HG03565 (cell line): ENCODE measurements around the gene PKP4.
"Not testable (repeated sequence)": the region's sequence is repeated elsewhere in the genome, so short reads cannot be mapped to it uniquely, and the experiment has no call there.

Source experiments
- ATAC-seq: cut with Tn5 transposase; IDR thresholded peaks from one replicate; pipeline ENCODE4 v1.9.1; 2021; ENCODE audit warnings: mild to moderate bottlenecking, moderate library complexity; ENCODE audit not compliant: unreplicated experiment

Gene PKP4

DNA sequence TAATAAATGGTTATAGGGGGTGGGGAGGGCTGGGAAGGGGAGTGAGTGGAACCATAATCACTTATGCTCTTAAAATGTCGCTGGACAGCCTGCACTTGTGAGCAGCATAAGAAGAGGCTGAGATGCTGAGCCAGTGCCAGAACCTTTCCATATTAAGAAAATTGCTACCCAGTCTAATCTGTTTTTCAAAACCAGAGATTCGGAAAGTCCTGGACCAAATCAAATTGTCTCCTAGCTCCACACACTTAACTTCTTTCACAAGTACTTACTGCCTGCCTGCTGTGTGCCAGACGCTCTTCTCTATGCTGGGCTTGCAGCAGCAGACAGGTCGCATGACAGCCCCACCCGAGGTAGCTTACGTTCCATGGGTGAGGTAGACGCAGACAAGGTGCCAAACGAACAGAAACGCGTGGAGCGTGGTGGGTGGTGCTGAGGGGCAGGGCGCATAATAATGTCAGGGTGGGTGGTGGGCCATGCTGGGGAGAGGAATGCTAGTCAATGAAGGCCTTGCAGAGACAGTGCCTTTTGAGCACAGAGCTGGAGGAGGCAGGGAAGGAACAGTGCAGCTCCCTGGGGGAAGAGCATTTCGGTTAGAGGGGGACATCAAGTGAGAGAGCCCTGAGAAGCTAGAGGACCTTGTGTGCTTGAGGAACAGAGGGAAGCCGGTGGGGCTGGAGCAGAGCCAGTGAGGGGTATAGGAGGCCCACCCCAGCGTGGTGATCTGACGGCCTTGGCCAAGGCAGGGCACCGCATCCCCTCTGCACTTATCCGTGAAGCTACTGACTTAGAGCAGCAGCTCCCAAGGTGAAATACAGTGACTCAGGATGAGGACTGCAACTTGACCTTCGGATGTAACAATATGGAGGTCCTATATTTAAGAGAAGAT lies 214.9 kb downstream of the PKP4 start:
- no peak for ATAC-seq

DNA sequence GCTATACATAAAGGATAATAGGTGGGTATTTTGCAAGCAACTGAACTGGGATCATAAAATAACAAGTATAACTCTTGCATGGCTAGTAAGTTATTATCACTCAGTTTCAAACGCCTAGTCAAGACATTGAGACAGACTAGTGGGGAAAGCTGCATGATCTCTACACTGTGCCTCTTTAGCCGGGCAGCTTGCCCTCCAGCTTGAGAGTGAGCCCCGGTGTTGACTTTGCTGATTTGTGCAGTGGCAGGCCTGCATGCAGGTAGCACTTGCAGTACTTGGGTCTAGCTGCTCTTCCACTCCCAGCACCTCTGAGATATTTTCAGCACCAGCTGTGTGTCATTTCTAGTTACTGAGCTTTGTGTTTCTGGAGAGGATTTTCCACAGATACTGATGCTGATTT lies 219.5 kb downstream of the PKP4 start:
- no peak for ATAC-seq

DNA sequence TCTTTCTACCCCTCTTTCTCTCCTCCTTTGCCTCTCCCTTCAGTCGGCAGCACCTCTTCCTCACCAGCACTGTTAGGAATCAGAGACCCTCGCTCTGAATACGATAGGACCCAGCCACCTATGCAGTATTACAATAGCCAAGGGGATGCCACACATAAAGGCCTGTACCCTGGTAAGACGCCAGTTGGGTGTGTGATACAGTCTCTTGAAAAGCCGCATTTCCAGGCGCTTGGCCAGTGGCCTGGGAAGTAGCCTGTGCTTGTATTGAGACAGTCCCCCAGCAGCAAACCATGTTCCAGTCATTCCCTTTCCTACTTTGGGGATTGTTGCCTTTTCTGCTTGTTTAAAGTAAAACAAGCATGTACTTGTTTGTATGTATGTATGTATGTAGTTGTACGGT lies 219.9 kb downstream of the PKP4 start:
- no peak for ATAC-seq

DNA sequence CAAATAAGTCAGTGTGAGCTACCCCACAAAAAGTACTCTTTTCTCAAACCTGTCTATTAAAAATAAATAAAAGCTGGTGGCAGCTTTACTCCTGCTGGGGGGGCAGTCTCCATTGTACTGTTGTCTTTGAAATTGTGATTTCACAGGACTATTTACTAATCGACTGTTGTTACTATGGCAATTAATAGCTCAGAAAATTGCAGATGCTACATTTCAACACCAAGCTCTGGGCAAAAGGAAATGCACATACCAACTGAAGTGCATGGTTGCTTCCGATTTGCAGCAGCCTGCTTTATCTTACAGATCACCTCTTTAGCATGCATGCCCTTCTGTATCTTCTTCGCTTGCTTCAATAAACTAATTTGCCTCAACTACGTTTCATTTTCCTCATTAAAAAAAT lies 220.8 kb downstream of the PKP4 start:
- no peak for ATAC-seq

DNA sequence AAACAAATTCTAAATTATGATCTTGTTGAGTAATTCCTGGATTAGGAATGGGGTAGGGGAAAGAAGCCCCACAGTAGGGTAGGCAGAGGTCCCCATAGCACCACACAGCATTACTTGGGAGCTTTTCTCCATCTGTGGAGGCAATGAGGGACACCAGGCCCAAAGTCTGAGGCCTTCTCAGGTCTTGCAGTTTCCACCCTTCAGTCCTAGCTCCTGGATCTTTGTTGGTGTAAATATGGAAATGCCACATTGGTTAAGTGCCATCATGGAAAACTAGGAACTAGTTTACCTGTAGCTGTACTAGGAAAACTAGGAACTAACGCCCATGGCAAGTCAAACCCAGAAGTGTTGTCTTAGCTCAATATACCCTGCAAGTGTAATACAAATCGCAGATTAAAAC lies 225.1 kb downstream of the PKP4 start:
- no peak for ATAC-seq

GRCh38 chr2:158685646-158686045 lies 228.9 kb downstream of the PKP4 start:
- ATAC-seq: no peak

DNA sequence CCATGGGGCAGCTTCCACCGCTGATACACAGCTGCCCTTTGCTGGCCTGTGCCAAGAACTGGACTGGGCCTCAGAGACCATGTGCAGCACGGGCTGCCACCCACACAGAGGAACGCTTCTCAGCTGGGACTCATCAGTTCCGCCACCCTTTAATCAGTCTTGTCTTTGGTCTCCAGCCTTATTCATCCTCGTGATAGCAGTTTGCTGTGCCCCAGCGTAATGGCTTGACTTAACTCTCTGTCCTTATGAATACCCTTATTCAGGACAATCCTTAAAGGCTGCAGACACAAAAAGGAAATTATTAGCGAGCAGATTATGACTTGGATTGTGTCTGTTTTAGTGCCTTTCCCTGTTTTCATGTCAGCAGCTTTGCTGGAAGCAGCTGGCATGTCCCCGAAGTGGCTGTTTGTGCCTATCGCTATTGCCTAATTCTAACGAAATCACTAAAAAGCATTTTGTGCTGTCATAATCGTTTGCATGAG lies 229.5 kb downstream of the PKP4 start:
- ATAC-seq: no peak

DNA sequence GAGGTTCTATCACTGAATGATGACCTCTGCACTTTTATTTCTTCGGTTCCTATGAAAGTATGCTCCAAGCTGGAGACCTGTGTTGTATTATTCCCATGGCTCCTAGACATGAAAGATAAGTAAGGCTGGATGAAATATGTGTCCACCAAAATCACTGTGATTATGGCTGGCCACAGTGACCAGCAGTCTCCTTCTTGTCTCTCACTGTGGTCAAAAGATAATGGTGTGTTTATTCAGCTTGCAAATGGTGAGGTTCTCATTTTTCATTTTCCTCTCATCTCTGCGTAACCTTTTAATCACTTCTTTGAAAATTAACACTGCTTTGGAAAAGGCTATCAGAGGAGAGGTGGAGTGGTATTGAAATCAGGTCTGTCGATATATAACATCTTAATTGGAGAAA lies 230.6 kb downstream of the PKP4 start:
- ATAC-seq: no peak

DNA sequence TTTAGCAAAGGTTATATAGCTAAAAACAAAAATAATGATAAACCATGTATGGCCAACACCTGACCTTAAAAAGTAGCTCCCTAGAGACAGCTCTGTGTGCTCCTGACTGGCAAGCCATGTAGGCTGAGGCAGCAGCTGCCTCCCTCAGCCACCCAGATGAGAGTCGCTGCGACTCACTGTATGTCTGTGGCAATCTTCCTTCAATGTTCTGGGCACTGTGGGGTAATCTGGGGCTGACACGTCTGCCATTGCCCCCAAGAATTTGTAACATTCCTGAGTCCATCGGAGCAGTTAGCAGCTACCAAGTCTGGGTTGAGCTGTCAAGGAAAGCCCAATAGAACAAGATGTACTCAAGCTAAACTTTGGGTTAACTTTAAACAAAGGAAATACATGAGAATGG lies 232.0 kb downstream of the PKP4 start:
- ATAC-seq: no peak

DNA sequence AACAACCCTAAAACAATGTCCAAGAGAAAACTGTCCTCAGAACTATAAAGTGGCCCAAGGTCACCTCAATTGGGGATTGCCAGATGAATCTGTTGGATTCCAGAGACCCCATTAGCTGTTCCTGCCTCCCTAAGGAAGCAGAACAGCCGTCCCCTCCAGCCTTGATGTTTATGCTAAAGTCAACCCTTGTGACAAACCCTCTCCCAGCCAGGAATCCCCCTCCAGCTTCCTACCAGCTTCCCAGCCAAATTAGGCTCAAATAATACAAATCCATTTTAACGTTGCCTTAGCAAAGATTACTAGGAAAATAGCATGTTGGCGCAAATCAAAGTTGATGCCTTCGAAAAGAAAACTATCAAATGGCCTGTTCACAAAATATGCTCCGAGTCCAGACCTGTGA lies 232.6 kb downstream of the PKP4 start:
- no peak for ATAC-seq

GRCh38 chr2:158690823-158691222 lies 234.1 kb downstream of the PKP4 start:
- no peak for ATAC-seq

DNA sequence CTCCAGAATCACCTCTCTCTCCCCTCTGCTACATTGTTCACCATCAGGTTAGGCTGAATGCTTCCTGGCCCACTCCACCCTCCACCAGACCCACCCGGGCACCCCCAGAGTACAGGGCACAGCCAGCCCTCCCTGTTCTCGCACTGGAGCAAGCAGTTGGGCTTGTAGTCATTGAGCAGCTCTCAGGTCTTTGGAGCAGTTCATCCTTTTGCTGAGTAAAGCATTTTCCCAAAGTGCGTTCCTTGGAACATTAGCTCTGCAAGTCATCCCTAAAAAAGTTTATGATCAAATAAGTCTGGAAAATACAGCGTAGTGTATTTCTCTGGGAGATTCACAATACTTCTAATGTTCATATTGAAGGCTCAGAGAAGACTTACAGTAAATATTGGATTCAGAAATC lies 234.9 kb downstream of the PKP4 start:
- no peak for ATAC-seq

DNA sequence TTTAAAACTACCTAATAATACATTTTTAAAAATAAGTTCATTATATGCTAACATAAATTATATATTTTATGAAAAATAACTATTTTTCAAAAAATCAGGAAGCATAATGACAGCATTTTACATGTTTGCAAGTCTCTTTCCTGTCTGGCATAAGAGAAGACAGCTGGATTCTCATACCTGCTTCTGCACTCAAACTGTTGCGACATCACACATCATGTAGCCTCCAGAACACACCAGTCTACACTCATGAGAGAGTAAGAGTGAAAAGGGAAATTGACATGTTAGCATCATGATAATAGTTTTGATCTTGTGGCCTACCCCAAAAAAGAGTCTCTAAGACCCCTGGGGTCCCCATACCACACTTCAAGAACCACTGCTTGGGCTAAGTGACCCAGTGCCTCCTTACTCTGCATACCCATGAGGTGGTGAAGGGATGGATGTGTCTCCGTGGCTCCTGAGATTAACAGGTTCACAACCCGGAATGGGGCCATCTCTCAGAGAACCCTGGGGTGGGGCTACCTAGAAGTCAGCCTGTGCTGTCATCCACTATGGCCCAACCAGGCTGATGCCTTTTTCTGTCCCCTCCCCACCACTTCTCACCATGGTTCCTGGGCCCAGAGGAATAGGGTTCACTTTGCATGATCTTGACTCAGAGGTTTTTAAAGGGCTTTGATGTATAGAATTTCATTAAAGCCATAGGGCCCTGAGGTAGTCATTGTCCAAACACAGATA lies 235.8 kb downstream of the PKP4 start:
- ATAC-seq: no peak

DNA sequence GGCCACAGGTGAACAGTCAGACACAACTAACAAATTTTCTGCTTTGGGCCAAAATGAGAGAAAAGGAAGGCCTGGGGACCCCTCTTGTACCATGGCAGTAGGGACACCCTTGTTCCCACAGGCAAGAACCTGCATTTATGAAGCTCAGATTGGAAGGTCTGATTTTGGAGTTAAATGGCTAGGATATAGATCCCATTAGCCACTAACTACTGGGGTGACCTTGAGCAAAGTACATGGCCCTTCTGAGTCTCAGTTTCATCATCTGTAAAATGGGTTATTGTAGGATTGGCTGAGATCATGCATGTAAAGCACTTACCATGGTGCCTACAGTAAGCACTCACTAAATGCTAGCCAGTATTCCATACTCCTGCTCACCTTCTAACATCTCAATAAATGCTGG lies 236.7 kb downstream of the PKP4 start:
- ATAC-seq: no peak

GRCh38 chr2:158695305-158695704 lies 238.6 kb downstream of the PKP4 start:
- no peak for ATAC-seq

DNA sequence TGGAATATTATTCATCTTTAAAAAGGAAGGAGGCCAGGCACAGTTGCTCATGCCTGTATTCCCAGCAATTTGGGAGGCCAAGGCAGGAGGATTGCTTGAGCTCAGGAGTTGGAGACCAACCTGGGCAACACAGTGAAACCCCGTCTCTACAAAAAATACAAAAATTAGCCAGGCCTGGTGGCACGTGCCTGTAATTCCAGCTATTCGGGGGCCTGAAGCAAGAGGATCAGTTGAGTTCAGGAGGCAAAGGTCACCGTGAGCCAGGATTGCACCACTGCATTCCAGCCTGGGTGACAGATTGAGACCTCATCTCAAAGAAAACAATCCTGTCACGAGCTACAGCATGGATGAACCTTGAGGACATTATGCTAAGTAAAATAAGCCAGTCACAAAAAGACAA lies 239.0 kb downstream of the PKP4 start:
- not testable (repeated sequence) for ATAC-seq

DNA sequence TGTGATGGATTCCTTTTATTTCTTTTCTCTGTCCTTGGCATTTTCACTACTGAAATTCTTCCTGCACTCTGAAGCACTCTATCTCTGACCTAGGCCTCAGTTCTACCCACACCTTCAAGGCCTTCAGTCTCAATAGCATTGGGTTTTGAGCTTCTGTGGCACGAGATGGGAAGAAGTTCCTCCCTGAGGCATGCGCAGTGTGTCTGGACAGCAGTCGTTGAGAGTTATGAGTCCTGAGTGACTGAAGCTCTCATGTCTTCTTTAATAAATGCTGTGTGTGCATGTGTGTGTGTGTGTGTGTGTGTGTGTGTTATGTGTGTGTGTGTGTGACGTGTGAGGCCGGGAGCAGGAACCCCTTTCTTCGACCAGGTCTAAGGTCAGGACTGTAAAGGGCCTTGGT lies 242.6 kb downstream of the PKP4 start:
- ATAC-seq: no peak

DNA sequence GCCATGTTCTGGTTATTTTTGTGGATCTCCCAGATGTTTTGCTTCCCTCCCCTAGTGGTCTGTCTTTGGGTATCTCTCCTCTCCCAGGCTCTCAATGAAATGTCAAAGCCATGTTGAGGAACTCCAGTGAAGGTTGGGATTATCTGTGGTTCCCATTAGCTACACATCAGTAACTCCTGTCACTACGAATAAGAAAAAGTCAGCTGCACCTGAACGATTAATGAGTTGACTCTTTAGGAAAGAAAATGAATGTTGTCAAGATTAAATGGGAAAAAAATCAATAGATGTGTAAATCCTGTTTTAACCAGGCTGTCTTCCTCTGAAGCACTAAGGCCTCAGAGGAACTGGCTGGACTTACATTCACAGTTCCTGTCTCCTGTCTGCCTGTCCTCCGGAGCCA lies 244.3 kb downstream of the PKP4 start:
- no peak for ATAC-seq

GRCh38 chr2:158702740-158703139 lies 246.0 kb downstream of the PKP4 start:
- ATAC-seq: no peak

DNA sequence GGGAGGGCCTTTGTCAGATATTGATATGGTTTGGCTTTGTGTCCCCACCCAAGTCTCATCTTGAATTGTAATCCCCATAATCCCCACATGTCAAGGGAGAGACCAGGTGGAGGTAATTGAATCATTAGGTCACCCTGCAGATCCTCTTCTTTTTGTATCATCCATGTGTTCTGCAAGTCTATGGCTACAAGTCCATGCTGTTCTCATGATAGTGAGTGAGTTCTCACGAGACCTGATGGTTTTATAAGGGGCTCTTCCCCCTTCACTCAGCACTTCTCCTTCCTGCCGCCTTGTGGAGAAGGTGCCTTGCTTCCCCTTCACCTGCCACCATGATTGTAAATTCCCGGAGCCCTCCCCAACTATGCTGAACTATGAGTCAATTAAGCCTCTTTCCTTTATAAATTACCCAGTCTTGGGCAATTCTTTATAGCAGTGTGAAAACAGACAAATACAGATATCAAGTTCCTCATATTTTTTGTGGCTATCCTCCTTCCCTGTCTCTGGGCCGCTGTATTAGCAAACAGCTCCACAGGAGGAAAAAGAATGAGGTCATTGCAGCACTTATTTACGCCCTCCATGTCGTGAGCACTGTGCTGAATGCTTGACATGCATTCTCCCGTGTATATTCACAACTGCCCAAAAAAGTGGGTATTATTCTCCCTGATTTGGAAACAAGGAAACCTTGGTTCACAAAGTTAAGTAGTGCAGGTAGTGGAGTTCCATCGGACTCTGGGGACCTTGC lies 248.1 kb downstream of the PKP4 start:
- ATAC-seq: not testable (repeated sequence)

- ATAC-seq: no peak
These were observed 256.2 kb downstream of the PKP4 start for GRCh38 chr2:158712791-158713522.
